Central memory CD4-positive, alpha-beta T cell (primary cell): ENCODE measurements around the gene CLDN8.

ENCODE experiments used
- DNase-seq: peaks from one replicate; pipeline ENCODE4 v3.0.0; 2022

CLDN8 gene

DNA sequence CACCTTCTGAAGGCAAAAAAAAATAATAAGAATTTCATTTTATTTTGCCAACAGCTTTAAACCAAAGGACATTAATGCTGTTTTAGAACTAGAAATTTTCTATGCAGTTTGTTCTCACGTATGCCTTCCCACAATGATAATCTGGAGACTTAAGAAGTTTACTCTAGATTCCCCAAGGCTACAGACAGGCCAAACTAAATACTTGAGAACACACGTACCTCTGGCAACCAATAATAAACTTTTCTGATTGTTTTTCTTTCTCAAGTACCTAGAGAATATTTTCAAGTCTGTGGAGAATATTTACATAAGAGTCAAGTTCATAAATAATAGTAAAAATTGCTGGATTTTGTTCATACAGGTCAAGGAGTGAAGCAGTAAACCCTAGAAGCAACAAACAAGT is 15.9 kb downstream of the CLDN8 start:
- DNase-seq = no peak

DNA sequence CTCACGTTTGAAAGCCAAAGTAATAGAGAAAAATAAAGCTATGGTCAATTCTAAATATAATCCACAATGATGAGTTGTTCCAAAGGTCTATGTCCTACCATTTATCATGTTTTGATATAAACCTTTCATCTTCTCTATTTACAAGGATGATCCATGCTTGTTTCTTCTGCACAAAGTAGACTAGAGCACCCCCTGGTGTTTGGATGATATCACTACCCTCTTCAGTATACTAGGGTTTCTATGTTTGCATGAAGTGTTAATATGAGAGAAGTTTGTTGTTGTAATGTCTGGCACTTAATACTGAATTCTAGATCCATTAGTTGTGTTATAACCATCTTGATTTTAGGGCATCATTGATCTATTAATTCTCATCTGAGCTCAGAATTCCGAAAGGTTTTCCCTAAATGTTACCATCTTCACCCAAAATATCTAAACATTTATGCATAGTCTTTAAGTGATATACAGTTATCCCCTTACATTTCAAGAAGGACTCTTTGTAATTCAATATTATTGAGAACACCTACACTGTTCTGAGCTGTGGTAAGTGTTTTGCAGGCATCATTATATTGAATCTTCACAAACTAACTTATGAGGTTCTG is 21.1 kb downstream of the CLDN8 start:
- DNase-seq = no peak

DNA sequence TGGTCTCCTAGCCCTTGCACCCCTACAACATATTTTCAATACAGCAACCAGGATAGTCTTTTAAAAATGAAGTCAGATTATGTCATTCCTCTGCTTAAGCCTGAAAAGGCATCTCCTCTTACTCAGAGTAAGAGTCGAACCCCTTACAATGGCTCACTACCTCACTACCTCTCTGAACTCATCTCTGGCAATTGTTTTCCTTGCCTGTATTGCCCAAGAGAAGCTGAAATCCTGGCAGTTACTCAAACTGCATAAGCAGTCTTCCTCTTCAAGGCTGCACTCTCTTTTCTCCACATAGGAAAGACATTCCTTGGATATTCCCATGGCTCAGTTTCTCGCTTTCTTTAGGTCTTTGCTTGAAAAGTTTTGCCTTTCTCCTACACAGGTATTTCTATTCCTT is 22.7 kb downstream of the CLDN8 start:
- no peak for DNase-seq

- no peak for DNase-seq
Observed at GRCh38 chr21:30190554-30190953, 25.3 kb downstream of the CLDN8 start.

DNA sequence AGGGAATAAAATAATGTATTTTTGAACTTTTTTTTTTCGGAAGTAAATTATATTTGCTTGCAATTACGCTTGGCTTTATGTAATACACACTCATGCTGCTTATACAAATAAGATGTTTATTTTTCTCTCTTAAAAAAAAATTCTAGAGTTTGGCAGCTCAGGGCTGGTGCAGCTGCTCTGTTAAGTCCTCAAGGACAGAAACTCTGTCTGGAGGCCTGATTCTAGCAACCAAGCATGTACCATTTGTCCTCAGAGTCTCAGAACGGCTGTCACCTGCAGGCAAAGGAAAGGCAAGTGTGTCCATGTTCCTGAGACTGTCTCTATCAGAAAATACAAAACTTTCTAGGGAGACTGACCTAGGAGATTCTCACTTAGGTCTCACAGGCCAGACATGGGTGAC is 26.1 kb downstream of the CLDN8 start:
- DNase-seq = no peak

GRCh38 chr21:30186242-30186641 is 29.7 kb downstream of the CLDN8 start:
- DNase-seq = no peak

DNA sequence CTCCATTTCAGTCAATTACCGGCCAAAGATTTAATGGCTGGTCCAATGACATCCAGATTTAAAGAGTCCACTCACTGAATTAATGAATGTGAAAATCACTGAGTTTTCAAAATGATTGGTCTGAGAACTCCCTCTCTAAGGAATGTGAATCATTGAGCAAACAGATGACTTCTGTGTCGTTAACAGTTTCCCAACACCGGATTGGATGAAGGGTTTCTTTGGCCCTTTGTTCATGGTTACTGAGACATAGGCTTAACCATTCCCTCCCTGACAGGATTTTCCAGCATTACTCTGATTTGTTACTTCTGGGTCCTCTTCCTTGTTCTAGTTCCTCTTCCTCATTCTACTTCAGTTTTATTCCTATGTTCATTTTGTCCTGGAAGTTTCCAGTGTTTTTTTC is 47.8 kb downstream of the CLDN8 start:
- no peak for DNase-seq

- no peak for DNase-seq
Observed at GRCh38 chr21:30166705-30167104, 49.2 kb downstream of the CLDN8 start, which contains the start of gene CLDN17. Gene CLDN17 (minus strand): TSS chr21:30166805. CDS start chr21:30166617, 188 bp downstream.

- no peak for DNase-seq
Observed at GRCh38 chr21:30166171-30166570, 49.7 kb downstream of the CLDN8 start.

DNA sequence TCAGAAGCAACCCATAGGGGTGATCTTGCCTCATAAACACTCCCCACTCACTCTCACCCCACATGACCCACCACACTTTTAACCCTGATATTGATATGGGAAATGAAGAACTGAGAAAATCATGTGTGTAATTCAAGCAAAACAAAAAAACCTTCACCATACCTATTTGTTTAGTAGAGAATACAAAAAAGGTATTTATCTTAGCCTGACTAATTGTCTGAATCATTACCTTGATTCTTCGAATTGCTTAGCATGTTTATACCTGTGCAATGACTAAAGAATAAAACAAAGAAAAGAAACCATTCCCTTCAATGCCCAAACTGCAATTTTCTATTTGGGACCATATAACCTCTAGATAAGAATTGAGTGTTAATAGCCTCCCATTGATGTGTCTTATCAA is 51.1 kb downstream of the CLDN8 start:
- DNase-seq = no peak
